ENCODE results near the gene SNRK. TPM values are rescaled to one million over a fixed set of nuclear protein-coding genes. Genes with fewer than 3 reads are reported as not detected.

SNRK gene
- total RNA-seq, 1 donor = 21.2 TPM

GRCh38 chr3:43399034-43399433 lies 112.7 kb downstream of the SNRK start:
- no peak overlapping the region for H3K4me3 ChIP-seq (ENCODE audit: low read depth, low read length)
- no peak for DNase-seq (ENCODE audit: low read depth)
- TF ChIP-seq, protein P1, sequence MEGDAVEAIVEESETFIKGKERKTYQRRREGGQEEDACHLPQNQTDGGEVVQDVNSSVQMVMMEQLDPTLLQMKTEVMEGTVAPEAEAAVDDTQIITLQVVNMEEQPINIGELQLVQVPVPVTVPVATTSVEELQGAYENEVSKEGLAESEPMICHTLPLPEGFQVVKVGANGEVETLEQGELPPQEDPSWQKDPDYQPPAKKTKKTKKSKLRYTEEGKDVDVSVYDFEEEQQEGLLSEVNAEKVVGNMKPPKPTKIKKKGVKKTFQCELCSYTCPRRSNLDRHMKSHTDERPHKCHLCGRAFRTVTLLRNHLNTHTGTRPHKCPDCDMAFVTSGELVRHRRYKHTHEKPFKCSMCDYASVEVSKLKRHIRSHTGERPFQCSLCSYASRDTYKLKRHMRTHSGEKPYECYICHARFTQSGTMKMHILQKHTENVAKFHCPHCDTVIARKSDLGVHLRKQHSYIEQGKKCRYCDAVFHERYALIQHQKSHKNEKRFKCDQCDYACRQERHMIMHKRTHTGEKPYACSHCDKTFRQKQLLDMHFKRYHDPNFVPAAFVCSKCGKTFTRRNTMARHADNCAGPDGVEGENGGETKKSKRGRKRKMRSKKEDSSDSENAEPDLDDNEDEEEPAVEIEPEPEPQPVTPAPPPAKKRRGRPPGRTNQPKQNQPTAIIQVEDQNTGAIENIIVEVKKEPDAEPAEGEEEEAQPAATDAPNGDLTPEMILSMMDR (IDR thresholded peaks at IDR 0.05; ENCODE audit: insufficient read depth, low read depth, low read length) = no peak

DNA sequence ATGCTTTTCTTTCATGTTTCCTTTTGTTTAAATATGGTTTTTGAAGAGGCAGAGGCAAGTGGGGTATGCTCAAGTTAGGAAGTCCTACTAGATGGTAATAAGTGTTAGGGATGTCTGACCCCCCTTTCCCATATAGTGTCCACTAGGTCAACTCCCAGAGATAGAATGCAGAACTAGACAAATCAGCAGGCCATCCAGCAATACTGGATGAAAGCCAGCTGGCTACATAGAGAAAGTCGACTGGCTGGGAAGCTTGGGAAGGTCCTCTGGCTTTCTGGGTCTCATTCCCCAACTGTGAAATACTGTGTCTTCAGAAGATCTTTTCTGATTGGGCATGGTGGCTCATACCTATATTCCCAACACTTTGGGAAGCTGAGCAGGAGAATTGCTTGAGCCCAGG lies 113.8 kb downstream of the SNRK start:
- TF ChIP-seq, protein P1 (IDR thresholded peaks at IDR 0.05; ENCODE audit: insufficient read depth, low read depth, low read length) = no peak
- no peak overlapping the region for H3K4me3 ChIP-seq (ENCODE audit: low read depth, low read length)
- DNase-seq (ENCODE audit: low read depth) = no peak

Other genes starting within 250 kb of the SNRK start
- 9.1 and 9.7 TPM in 2 replicates for gene POMGNT2, start 180.5 kb upstream of the SNRK start, total RNA-seq